ENCODE results near the gene SRP9. TPM values are rescaled to one million over a fixed set of nuclear protein-coding genes. Genes with fewer than 3 reads are reported as not detected.
A peak's percentile ranks its signal among the peaks of the same experiment; 100 is the strongest.

Gene SRP9
- polyA plus RNA-seq, 1 donor (not counting 4 experiments of a cell fraction or from before 2014, with no cell fraction given): 441 TPM

DNA sequence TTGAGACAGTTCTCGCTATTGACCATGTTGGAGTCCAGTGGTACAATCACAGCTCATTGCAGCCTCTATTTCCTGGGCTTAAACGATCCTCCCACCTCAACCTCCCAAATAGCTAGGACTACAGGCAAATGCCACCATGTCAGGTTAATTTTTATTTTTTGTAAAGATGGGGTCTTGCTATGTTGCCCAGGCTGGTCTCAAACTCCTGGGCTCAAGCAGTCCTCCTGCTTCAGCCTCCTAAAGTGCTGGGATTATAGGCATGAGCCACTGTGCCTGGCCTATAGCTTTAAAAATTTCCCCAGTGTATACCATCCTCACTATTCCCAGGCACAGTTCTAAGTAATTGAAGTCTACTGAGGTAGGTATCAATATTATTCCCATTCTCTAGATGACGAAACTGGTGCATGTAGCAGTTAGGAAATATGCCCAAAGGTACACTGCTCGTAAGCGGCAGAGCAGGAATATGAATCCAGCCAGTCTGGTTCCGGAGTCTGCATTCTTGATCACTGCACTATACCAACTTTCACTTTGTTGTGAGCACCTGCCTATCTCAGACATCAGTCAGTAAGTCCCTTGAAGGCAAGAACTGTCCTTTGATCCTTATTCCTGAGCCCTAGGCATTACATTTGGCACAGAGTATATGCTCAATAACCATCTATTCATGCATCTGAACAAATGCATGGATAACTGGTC, 11.5 kb upstream of the SRP9 start:
- FAIRE-seq (peak; percentile 51), DNase-seq (ENCODE audit: low read depth, low spot score) (no peak)
- Histone ChIP-seq H3K9ac (ENCODE audit: control insufficient read depth, extremely low read depth, insufficient read depth, low read length) (no peak overlapping the region), H3K27ac (ENCODE audit: control insufficient read depth, insufficient read depth, low read length) (no peak overlapping the region), H3K27me3 (ENCODE audit: control insufficient read depth, extremely low read depth, insufficient read depth, low read length) (no peaks in the 10 kb centered on the region), H3K36me3 (ENCODE audit: control insufficient read depth in 2 of 2, extremely low read depth in 1 of 2, insufficient read depth in 2 of 2, low read length in 2 of 2) (no peaks in the 10 kb centered on the region), H3K9me1 (ENCODE audit: control insufficient read depth, extremely low read depth, insufficient read depth, low read length) (no peaks in the 10 kb centered on the region), H3K9me3 (ENCODE audit: control insufficient read depth, low read depth, low read length) (no peaks in the 10 kb centered on the region), H2AFZ (ENCODE audit: control insufficient read depth, low read length) (no peak overlapping the region), H3K4me1 (ENCODE audit: control insufficient read depth, extremely low read depth, insufficient read depth, low read length) (peaks cover 28% of the 10 kb centered on the region), H3K4me3 (ENCODE audit: control insufficient read depth in 2 of 3, extremely low read depth in 1 of 3, insufficient read depth in 2 of 3, low read depth in 1 of 3, low read length in 3 of 3) (no peak overlapping the region), H3K79me2 (ENCODE audit: control insufficient read depth, insufficient read depth, low read length) (no peaks in the 10 kb centered on the region), H4K20me1 (ENCODE audit: control insufficient read depth, extremely low read depth, insufficient read depth, low read length) (no peaks in the 10 kb centered on the region), H3K4me2 (ENCODE audit: control insufficient read depth, extremely low read depth, insufficient read depth, low read depth, low read length) (peak overlapping the region; percentile 55)
- dilution Hi-C loops (cut with MboI; ENCODE audit: extremely low pct_ligation_motif_present, low sequenced_read_pairs): no loop called here
- TF ChIP-seq, protein P1, sequence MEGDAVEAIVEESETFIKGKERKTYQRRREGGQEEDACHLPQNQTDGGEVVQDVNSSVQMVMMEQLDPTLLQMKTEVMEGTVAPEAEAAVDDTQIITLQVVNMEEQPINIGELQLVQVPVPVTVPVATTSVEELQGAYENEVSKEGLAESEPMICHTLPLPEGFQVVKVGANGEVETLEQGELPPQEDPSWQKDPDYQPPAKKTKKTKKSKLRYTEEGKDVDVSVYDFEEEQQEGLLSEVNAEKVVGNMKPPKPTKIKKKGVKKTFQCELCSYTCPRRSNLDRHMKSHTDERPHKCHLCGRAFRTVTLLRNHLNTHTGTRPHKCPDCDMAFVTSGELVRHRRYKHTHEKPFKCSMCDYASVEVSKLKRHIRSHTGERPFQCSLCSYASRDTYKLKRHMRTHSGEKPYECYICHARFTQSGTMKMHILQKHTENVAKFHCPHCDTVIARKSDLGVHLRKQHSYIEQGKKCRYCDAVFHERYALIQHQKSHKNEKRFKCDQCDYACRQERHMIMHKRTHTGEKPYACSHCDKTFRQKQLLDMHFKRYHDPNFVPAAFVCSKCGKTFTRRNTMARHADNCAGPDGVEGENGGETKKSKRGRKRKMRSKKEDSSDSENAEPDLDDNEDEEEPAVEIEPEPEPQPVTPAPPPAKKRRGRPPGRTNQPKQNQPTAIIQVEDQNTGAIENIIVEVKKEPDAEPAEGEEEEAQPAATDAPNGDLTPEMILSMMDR (optimal IDR thresholded peaks at IDR 0.05 in 1 of 3, IDR thresholded peaks at IDR 0.05 in 1 of 3, conservative IDR thresholded peaks at IDR 0.05 in 1 of 3; ENCODE audit: extremely low read depth in 1 of 3, insufficient read depth in 2 of 3, low read length in 3 of 3): no peak
- no peak for TF ChIP-seq EZH2 (IDR thresholded peaks at IDR 0.05; ENCODE audit: low read length)

DNA sequence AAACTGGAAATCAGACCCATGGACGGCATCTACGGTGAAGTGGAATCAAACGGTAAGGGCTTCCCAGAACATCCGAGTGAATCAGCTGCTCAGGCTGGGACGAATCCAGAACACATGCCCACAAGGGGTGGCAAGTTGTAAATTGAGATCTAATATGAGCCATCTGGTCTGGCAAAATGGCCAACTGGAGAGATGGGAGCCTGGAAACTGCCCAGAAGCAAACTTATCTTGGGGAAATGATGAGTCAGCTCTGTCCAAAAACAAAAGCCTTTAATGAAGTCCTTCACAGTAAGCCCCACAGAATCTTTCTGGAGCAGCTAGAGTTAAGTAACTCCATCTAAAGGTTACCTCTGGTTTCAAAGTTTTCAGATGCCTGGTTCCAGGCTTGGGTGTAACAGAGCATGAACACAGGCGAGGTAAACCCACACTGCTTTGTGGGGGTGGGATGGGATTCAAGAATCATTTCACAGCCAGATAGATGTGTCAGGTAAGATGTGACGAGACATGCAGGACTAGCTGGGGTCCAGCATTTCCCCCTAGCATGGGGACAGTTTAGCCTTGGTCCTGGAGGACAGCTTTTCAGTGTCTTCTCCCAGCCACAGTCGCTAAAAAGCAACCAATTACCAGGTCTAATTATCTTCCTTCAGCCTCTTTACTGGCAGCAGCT, 10.5 kb upstream of the SRP9 start:
- peaks cover 28% of the 10 kb centered on the region for H3K4me1 ChIP-seq (ENCODE audit: control insufficient read depth, extremely low read depth, insufficient read depth, low read length)
- no peaks in the 10 kb centered on the region for H3K9me3 ChIP-seq (ENCODE audit: control insufficient read depth, low read depth, low read length)
- no peak overlapping the region for H3K27ac ChIP-seq (ENCODE audit: control insufficient read depth, insufficient read depth, low read length)
- H3K27me3 ChIP-seq (ENCODE audit: control insufficient read depth, extremely low read depth, insufficient read depth, low read length): no peaks in the 10 kb centered on the region
- H3K4me2 ChIP-seq (ENCODE audit: control insufficient read depth, extremely low read depth, insufficient read depth, low read depth, low read length): peak overlapping the region; percentile 50
- H3K36me3 ChIP-seq (ENCODE audit: control insufficient read depth in 2 of 2, extremely low read depth in 1 of 2, insufficient read depth in 2 of 2, low read length in 2 of 2): no peaks in the 10 kb centered on the region
- H3K9me1 ChIP-seq (ENCODE audit: control insufficient read depth, extremely low read depth, insufficient read depth, low read length): no peaks in the 10 kb centered on the region
- dilution Hi-C loops (cut with MboI; ENCODE audit: extremely low pct_ligation_motif_present, low sequenced_read_pairs): no loop called here
- H4K20me1 ChIP-seq (ENCODE audit: control insufficient read depth, extremely low read depth, insufficient read depth, low read length): no peaks in the 10 kb centered on the region
- H3K79me2 ChIP-seq (ENCODE audit: control insufficient read depth, insufficient read depth, low read length): no peaks in the 10 kb centered on the region
- H3K9ac ChIP-seq (ENCODE audit: control insufficient read depth, extremely low read depth, insufficient read depth, low read length): peak overlapping the region; percentile 14
- peak overlapping the region in 1 of 3 experiments; percentile 40 for H3K4me3 ChIP-seq (ENCODE audit: control insufficient read depth in 2 of 3, extremely low read depth in 1 of 3, insufficient read depth in 2 of 3, low read depth in 1 of 3, low read length in 3 of 3)
- no peak for DNase-seq (ENCODE audit: low read depth, low spot score)
- TF ChIP-seq, protein P1 (optimal IDR thresholded peaks at IDR 0.05 in 1 of 3, IDR thresholded peaks at IDR 0.05 in 1 of 3, conservative IDR thresholded peaks at IDR 0.05 in 1 of 3; ENCODE audit: extremely low read depth in 1 of 3, insufficient read depth in 2 of 3, low read length in 3 of 3): no peak
- TF ChIP-seq EZH2 (IDR thresholded peaks at IDR 0.05; ENCODE audit: low read length): no peak
- FAIRE-seq: peak; percentile 83
- peak overlapping the region; percentile 50 for H2AFZ ChIP-seq (ENCODE audit: control insufficient read depth, low read length)
